SU-DHL-6 (cell line): ENCODE data around the gene SUN5.

ENCODE experiments used
- H2AFZ ChIP-seq: fragments of 200-600 bp; sonication (generic); 2 replicates; pipeline ENCODE4 v1.6.1; 2014; ENCODE audit warnings: low read depth, mild to moderate bottlenecking, moderate library complexity, mixed read lengths, antibody characterized with exemption, low read length; ENCODE audit not compliant: severe bottlenecking
- H3F3A ChIP-seq: fragments of 200-600 bp; shearing (Covaris generic); 2 replicates; pipeline ENCODE4 v1.6.0; 2016; ENCODE audit warnings: antibody characterized with exemption, mild to moderate bottlenecking; ENCODE audit not compliant: insufficient read depth
- H3K27ac ChIP-seq: fragments of 200-600 bp; sonication (generic); 2 replicates; pipeline ENCODE4 v1.5.1; 2016; ENCODE audit warnings: low read depth, mild to moderate bottlenecking, low read length, moderate library complexity, mixed read lengths
- H3K27me3 ChIP-seq: fragments of 200-600 bp; sonication (generic), shearing (Covaris generic); 2 replicates; pipeline ENCODE4 v1.6.0; 2014; ENCODE audit warnings: mild to moderate bottlenecking, low read length
- H3K36me3 ChIP-seq: fragments of 200-600 bp; sonication (generic); 2 replicates; pipeline ENCODE4 v1.6.1; 2014; ENCODE audit warnings: mild to moderate bottlenecking, low read length, mixed read lengths
- H3K4me2 ChIP-seq: fragments of 300-600, 200-600 bp; shearing (Covaris generic), sonication (generic); 2 replicates; pipeline ENCODE4 v1.6.0; 2014; ENCODE audit warnings: low read length, low read depth, mild to moderate bottlenecking; ENCODE audit not compliant: poor library complexity, severe bottlenecking
- H3K4me3 ChIP-seq: fragments of 200-600 bp; sonication (generic); 2 replicates; pipeline ENCODE4 v1.5.1; 2014; ENCODE audit warnings: antibody characterized with exemption, low read length, mild to moderate bottlenecking, mixed read lengths; ENCODE audit not compliant: insufficient read depth, poor library complexity, severe bottlenecking
- H3K79me2 ChIP-seq: fragments of 200-600 bp; sonication (generic); 2 replicates; pipeline ENCODE4 v1.6.1; 2014; ENCODE audit warnings: mild to moderate bottlenecking, low read length, moderate library complexity; ENCODE audit not compliant: insufficient read depth
- H3K9ac ChIP-seq: fragments of 200-600 bp; sonication (generic); 2 replicates; pipeline ENCODE4 v1.7.0; 2014; ENCODE audit warnings: mild to moderate bottlenecking, low read length
- H3K9me2 ChIP-seq: fragments of 200-600 bp; sonication (generic); replicated peaks from 2 replicates; pipeline ENCODE4 v1.6.1; 2014; ENCODE audit warnings: low read length; ENCODE audit not compliant: insufficient read depth
- H3K9me3 ChIP-seq: fragments of 200-600 bp; sonication (generic); 2 replicates; pipeline ENCODE4 v1.6.1; 2014; ENCODE audit warnings: low read length, mixed read lengths; ENCODE audit not compliant: insufficient read depth
- H4K20me1 ChIP-seq: fragments of 200-600 bp; sonication (generic); 2 replicates; pipeline ENCODE4 v1.6.1; 2014; ENCODE audit warnings: low read depth, mild to moderate bottlenecking, antibody characterized with exemption, low read length, moderate library complexity, mixed read lengths
- EZH2phosphoT487 ChIP-seq: fragments of 200-600 bp; sonication (generic), shearing (Covaris generic); conservative IDR thresholded peaks from 2 replicates; pipeline ENCODE4 v1.6.1; 2018; ENCODE audit warnings: mild to moderate bottlenecking, antibody characterized with exemption, low read length, moderate library complexity, mixed read lengths
- TF ChIP-seq, protein P1 (sequence below): fragments of 200-600 bp; sonication (generic); IDR thresholded peaks from one replicate; pipeline ENCODE4 v1.5.1; 2017; ENCODE audit warnings: antibody characterized with exemption, mild to moderate bottlenecking, low read length, moderate library complexity; ENCODE audit not compliant: insufficient read depth, poor library complexity, severe bottlenecking

SUN5 gene

GRCh38 chr20:33008336-33009213, 4.3 kb upstream of the SUN5 start:
- Histone ChIP-seq H3K36me3 (no peaks in the 10 kb centered on the region), H3K4me3 (no peak overlapping the region), H3K9ac (no peak overlapping the region), H2AFZ (no peak overlapping the region), H3F3A (no peaks in the 10 kb centered on the region), H3K9me2 (no peaks in the 10 kb centered on the region), H3K9me3 (no peaks in the 10 kb centered on the region), H3K4me2 (no peak overlapping the region), H3K79me2 (no peaks in the 10 kb centered on the region), H4K20me1 (no peaks in the 10 kb centered on the region), H3K27me3 (no peaks in the 10 kb centered on the region), H3K27ac (no peak overlapping the region)
- TF ChIP-seq, protein P1, sequence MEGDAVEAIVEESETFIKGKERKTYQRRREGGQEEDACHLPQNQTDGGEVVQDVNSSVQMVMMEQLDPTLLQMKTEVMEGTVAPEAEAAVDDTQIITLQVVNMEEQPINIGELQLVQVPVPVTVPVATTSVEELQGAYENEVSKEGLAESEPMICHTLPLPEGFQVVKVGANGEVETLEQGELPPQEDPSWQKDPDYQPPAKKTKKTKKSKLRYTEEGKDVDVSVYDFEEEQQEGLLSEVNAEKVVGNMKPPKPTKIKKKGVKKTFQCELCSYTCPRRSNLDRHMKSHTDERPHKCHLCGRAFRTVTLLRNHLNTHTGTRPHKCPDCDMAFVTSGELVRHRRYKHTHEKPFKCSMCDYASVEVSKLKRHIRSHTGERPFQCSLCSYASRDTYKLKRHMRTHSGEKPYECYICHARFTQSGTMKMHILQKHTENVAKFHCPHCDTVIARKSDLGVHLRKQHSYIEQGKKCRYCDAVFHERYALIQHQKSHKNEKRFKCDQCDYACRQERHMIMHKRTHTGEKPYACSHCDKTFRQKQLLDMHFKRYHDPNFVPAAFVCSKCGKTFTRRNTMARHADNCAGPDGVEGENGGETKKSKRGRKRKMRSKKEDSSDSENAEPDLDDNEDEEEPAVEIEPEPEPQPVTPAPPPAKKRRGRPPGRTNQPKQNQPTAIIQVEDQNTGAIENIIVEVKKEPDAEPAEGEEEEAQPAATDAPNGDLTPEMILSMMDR = no peak
- no peak for TF ChIP-seq EZH2phosphoT487

- no peak within 1 kb of the TSS for H3K4me2 ChIP-seq
- no peaks in the 10 kb centered on the region for H3K27me3 ChIP-seq
- TF ChIP-seq, protein P1 = no peak
- no peak for TF ChIP-seq EZH2phosphoT487
- H3K4me3 ChIP-seq = no peak within 1 kb of the TSS
- H3K9me3 ChIP-seq = no peaks in the 10 kb centered on the region
- no peaks in the 10 kb centered on the region for H3K9me2 ChIP-seq
- H2AFZ ChIP-seq = no peak within 1 kb of the TSS
- no peak within 1 kb of the TSS for H3K27ac ChIP-seq
- H3K9ac ChIP-seq = no peak within 1 kb of the TSS
- no peaks in the 10 kb centered on the region for H3F3A ChIP-seq
- no peaks in the 10 kb centered on the region for H3K79me2 ChIP-seq
- no peaks in the 10 kb centered on the region for H3K36me3 ChIP-seq
- no peaks in the 10 kb centered on the region for H4K20me1 ChIP-seq
These were observed 3.4 kb upstream of the SUN5 start, which contains the start of gene BPIFB2 for GRCh38 chr20:33007376-33008335. Gene BPIFB2 (plus strand): TSS chr20:33007704. CDS start chr20:33008575, 871 bp downstream.

- no peak for TF ChIP-seq EZH2phosphoT487
- TF ChIP-seq, protein P1 = no peak
- H3K79me2 ChIP-seq = no peaks in the 10 kb centered on the region
- no peaks in the 10 kb centered on the region for H3K36me3 ChIP-seq
- no peaks in the 10 kb centered on the region for H4K20me1 ChIP-seq
- H3K4me3 ChIP-seq = no peak overlapping the region
- H3K9me3 ChIP-seq = no peaks in the 10 kb centered on the region
- H2AFZ ChIP-seq = no peak overlapping the region
- no peaks in the 10 kb centered on the region for H3K9me2 ChIP-seq
- H3K27ac ChIP-seq = no peak overlapping the region
- H3K27me3 ChIP-seq = no peaks in the 10 kb centered on the region
- no peaks in the 10 kb centered on the region for H3F3A ChIP-seq
- H3K9ac ChIP-seq = no peak overlapping the region
- H3K4me2 ChIP-seq = no peak overlapping the region
These were observed 2.6 kb upstream of the SUN5 start for GRCh38 chr20:33006776-33007375.
